Measurements from ENCODE around the gene AFTPH.

GRCh38 chr2:64582774-64583340 is 58.7 kb downstream of the AFTPH start:
- TF ChIP-seq ZNF558 (tag by site-specific recombination; IDR thresholded peaks at IDR 0.05), result no peak
- no peak for TF ChIP-seq CTCF (tag by site-specific recombination; IDR thresholded peaks at IDR 0.05)
- TF ChIP-seq KLF17 (tag by site-specific recombination; IDR thresholded peaks at IDR 0.05), result no peak
- no peak for TF ChIP-seq ZBTB8A (tag by site-specific recombination; IDR thresholded peaks at IDR 0.05)
- no peak for TF ChIP-seq OSR2 (tag by site-specific recombination; IDR thresholded peaks at IDR 0.05)
- no peak for TF ChIP-seq REST (tag by site-specific recombination; IDR thresholded peaks at IDR 0.05)
- TF ChIP-seq ZNF362 (tag by site-specific recombination; IDR thresholded peaks at IDR 0.05), result no peak
